ENCODE results near the gene SERPINA9.
A peak's percentile ranks its signal among the peaks of the same experiment; 100 is the strongest.

SERPINA9 gene

DNA sequence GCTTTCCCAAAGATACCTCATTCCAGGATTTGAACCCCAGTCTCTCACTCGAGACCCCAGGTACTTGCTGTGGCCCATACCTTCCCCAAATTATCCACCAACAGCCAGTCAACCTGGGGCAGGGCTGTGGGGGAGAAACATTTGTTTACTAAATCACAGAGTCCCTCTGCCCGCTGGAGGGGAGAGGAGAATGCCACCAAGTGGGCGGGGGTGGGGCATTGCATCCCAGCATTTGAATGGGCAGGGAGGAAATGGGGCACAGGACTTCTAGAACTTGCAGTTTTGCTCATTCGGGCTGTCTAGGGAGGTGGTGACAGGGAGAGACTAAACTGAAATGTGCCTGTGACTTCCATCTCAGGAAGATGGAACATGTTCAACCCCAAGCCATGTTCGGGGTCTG lies 10.9 kb upstream of the SERPINA9 start:
- Histone ChIP-seq H3K27ac (ENCODE audit: low read length) (no peak overlapping the region), H4K20me1 (ENCODE audit: insufficient read depth, low read length) (no peaks in the 10 kb centered on the region), H3K4me2 (ENCODE audit: insufficient read depth, low read length) (no peak overlapping the region), H3K4me3 (ENCODE audit: low read depth in 1 of 2, low read length in 2 of 2) (no peak overlapping the region), H2AFZ (ENCODE audit: low read depth, low read length) (no peak overlapping the region), H3K27me3 (ENCODE audit: insufficient read depth, low read length, poor library complexity) (no peaks in the 10 kb centered on the region), H3K4me1 (ENCODE audit: insufficient read depth, low read length) (no peaks in the 10 kb centered on the region), H3K79me2 (ENCODE audit: insufficient read depth, low read length) (no peaks in the 10 kb centered on the region), H3K9me3 (ENCODE audit: insufficient read depth, low read length, severe bottlenecking) (no peaks in the 10 kb centered on the region), H3K36me3 (ENCODE audit: insufficient read depth, low read length) (no peaks in the 10 kb centered on the region), H3K9ac (ENCODE audit: low read depth, low read length) (no peak overlapping the region)
- no peak for ATAC-seq (ENCODE audit: insufficient read depth, low read depth)
- TF ChIP-seq EZH2 (IDR thresholded peaks at IDR 0.05; ENCODE audit: borderline replicate concordance, low read depth, low read length, severe bottlenecking) = no peak
- TF ChIP-seq, protein P1, sequence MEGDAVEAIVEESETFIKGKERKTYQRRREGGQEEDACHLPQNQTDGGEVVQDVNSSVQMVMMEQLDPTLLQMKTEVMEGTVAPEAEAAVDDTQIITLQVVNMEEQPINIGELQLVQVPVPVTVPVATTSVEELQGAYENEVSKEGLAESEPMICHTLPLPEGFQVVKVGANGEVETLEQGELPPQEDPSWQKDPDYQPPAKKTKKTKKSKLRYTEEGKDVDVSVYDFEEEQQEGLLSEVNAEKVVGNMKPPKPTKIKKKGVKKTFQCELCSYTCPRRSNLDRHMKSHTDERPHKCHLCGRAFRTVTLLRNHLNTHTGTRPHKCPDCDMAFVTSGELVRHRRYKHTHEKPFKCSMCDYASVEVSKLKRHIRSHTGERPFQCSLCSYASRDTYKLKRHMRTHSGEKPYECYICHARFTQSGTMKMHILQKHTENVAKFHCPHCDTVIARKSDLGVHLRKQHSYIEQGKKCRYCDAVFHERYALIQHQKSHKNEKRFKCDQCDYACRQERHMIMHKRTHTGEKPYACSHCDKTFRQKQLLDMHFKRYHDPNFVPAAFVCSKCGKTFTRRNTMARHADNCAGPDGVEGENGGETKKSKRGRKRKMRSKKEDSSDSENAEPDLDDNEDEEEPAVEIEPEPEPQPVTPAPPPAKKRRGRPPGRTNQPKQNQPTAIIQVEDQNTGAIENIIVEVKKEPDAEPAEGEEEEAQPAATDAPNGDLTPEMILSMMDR (IDR thresholded peaks at IDR 0.05; ENCODE audit: borderline replicate concordance, extremely low read depth, low read length, poor library complexity, severe bottlenecking) = no peak
- no peak for DNase-seq

DNA sequence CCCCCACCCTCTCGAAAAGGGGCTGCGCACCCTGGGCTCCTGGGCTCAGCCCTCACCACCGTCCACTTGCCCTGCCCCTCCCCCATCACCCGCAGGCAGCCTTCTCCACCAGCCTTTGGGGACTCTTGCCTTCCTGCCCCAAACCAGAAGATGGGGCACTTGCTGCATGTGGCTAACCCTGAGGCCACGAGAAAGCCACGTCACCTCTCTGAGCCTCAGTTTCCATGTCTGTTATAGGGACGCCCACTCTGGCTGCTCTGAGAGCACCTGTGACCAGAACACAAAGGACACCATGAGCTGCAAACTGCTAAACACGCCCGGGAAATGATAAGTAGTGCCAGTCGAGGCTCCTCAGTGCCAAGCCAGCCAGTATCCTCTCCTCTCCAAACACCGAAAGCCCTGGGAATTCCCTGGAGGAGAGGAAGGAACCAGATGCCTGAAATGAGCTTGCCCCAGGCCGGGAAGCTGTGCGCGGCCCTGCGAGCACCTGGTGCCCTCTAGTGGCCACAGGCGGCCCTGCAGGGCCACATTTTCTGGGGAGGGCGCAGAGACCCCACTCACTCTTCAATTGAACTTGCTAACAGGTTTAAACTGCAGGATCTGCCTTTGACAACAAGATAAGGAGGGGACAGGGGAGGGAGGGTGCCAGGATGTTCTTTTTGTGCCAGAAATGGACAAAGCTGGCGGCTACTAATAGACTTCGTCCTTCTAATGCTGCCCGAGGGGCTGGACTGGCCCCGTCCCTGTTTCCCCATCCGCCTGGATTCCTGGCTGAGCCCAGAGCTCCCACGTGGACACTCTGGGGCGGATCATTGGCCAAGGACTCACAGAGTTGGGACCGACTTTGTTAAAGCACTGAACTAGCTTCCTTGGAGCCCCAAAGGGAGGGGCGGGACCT lies 10.2 kb upstream of the SERPINA9 start:
- no peaks in the 10 kb centered on the region for H3K4me1 ChIP-seq (ENCODE audit: insufficient read depth, low read length)
- H3K27ac ChIP-seq (ENCODE audit: low read length) = no peak overlapping the region
- H3K9ac ChIP-seq (ENCODE audit: low read depth, low read length) = no peak overlapping the region
- no peak for TF ChIP-seq EZH2 (IDR thresholded peaks at IDR 0.05; ENCODE audit: borderline replicate concordance, low read depth, low read length, severe bottlenecking)
- TF ChIP-seq, protein P1 (IDR thresholded peaks at IDR 0.05; ENCODE audit: borderline replicate concordance, extremely low read depth, low read length, poor library complexity, severe bottlenecking) = peak; percentile 97
- no peaks in the 10 kb centered on the region for H3K9me3 ChIP-seq (ENCODE audit: insufficient read depth, low read length, severe bottlenecking)
- H3K79me2 ChIP-seq (ENCODE audit: insufficient read depth, low read length) = no peaks in the 10 kb centered on the region
- peak; percentile 43 for DNase-seq
- H3K4me2 ChIP-seq (ENCODE audit: insufficient read depth, low read length) = no peak overlapping the region
- no peak overlapping the region for H3K4me3 ChIP-seq (ENCODE audit: low read depth in 1 of 2, low read length in 2 of 2)
- no peaks in the 10 kb centered on the region for H3K36me3 ChIP-seq (ENCODE audit: insufficient read depth, low read length)
- H4K20me1 ChIP-seq (ENCODE audit: insufficient read depth, low read length) = no peaks in the 10 kb centered on the region
- 0 out of 2 replicates have a peak overlapping the region, but pooled peaks have one; percentile 60 for H2AFZ ChIP-seq (ENCODE audit: low read depth, low read length)
- H3K27me3 ChIP-seq (ENCODE audit: insufficient read depth, low read length, poor library complexity) = no peaks in the 10 kb centered on the region
- ATAC-seq (ENCODE audit: insufficient read depth, low read depth) = peak; percentile 78

DNA sequence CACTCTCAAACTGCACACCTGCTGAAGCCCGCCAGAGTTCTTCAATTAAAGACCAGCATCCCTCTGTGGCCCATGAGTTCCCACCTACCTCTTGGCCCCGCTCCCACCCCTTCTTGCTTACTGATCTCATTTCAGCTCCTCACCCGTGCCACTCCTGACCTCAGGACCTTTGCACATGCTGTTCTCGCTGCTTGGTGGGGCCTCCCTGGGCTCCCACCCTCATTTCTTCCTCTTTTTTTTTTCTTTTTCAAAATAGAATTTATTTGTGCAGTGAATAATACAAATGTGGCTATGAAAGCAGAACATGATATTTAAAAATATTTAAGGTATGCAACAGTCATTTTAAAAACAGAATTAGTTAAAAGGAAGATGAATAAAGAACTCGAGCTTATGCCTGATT lies 8.5 kb upstream of the SERPINA9 start:
- DNase-seq (no peak), ATAC-seq (ENCODE audit: insufficient read depth, low read depth) (no peak)
- Histone ChIP-seq H3K27ac (ENCODE audit: low read length) (no peak overlapping the region), H3K9me3 (ENCODE audit: insufficient read depth, low read length, severe bottlenecking) (no peaks in the 10 kb centered on the region), H2AFZ (ENCODE audit: low read depth, low read length) (no peak overlapping the region), H3K79me2 (ENCODE audit: insufficient read depth, low read length) (no peaks in the 10 kb centered on the region), H3K9ac (ENCODE audit: low read depth, low read length) (no peak overlapping the region), H3K36me3 (ENCODE audit: insufficient read depth, low read length) (no peaks in the 10 kb centered on the region), H3K4me1 (ENCODE audit: insufficient read depth, low read length) (no peaks in the 10 kb centered on the region), H4K20me1 (ENCODE audit: insufficient read depth, low read length) (no peaks in the 10 kb centered on the region), H3K4me2 (ENCODE audit: insufficient read depth, low read length) (no peak overlapping the region), H3K27me3 (ENCODE audit: insufficient read depth, low read length, poor library complexity) (no peaks in the 10 kb centered on the region), H3K4me3 (ENCODE audit: low read depth in 1 of 2, low read length in 2 of 2) (no peak overlapping the region)
- TF ChIP-seq, protein P1 (IDR thresholded peaks at IDR 0.05; ENCODE audit: borderline replicate concordance, extremely low read depth, low read length, poor library complexity, severe bottlenecking) = no peak
- TF ChIP-seq EZH2 (IDR thresholded peaks at IDR 0.05; ENCODE audit: borderline replicate concordance, low read depth, low read length, severe bottlenecking) = no peak
